K562 (cell line): ENCODE data around the gene CREG1. TPM values are rescaled to one million over a fixed set of nuclear protein-coding genes. Genes with fewer than 3 reads are reported as not detected.

Source experiments
- ATAC-seq: fragments of 200-7000 bp; cut with Tn5 transposase; 3 replicates; pipeline ENCODE4 v1.9.1; 2020; ENCODE audit warnings: moderate library complexity
- BruUV-seq: library from RNA; stranded (reverse); fragments of 400-500 nt; replicated peaks from 2 replicates; lab custom pipeline; 2021; lab: Mats Ljungman, UMichigan
- CTCF ChIA-PET: fragments of 300-600 bp; formaldehyde crosslinking; extraction: SDS; loops from one replicate; lab custom pipeline; 2021; ENCODE audit warnings: low intra/inter-chr PET ratio; lab: Yijun Ruan, JAX
- POLR2A ChIA-PET: fragments of 300-600, 350-650 bp; sonication (Branson Sonifier 250); formaldehyde crosslinking; extraction: SDS; loops from one replicate; lab custom pipeline; 2021; ENCODE audit warnings: antibody characterized with exemption, inconsistent platforms; lab: Yijun Ruan, JAX
- DNase-seq, 4 experiments: peaks; one replicate each; pipeline versions ENCODE4 v3.0.0 to v3.0.0-alpha.2; 2011 to 2018; ENCODE audit warnings: low spot score in 3 of 4, mixed read lengths in 3 of 4; ENCODE audit errors: extremely low read depth in 1 of 4
- FAIRE-seq: peaks from 2 replicates; lab custom pipeline; 2011; peaks lifted over from hg19 to GRCh38; lab: Jason Lieb, UNC
- H2AFZ ChIP-seq: 2 replicates; pipeline ENCODE4 v1.6.0; 2011; ENCODE audit warnings: low read depth, low read length, control low read depth, inconsistent platforms
- H3K27ac ChIP-seq: fragments of 200-600 bp; 3 replicates; pipeline ENCODE4 v1.8.0; 2011; ENCODE audit warnings: low read depth, mild to moderate bottlenecking, control low read depth, inconsistent platforms, low read length, moderate library complexity, mixed read lengths; ENCODE audit errors: extremely low read depth
- H3K27me3 ChIP-seq, 2 experiments: fragments of 300-600 bp in 1 of 2; 2 replicates in 1 of 2; 3 replicates in 1 of 2; pipeline versions ENCODE4 v1.6.0 to v1.8.0; 2011; ENCODE audit warnings: inconsistent platforms in 2 of 2, low read length in 2 of 2, mild to moderate bottlenecking in 1 of 2, mixed read lengths in 1 of 2, moderate library complexity in 1 of 2; ENCODE audit not compliant: control insufficient read depth in 2 of 2, insufficient read depth in 2 of 2
- H3K36me3 ChIP-seq: fragments of 300-600 bp; 3 replicates; pipeline ENCODE4 v1.8.0; 2011; ENCODE audit warnings: mild to moderate bottlenecking, low read length, inconsistent platforms; ENCODE audit not compliant: control insufficient read depth, insufficient read depth
- H3K4me1 ChIP-seq, 2 experiments: fragments of 200-600 bp in 1 of 2; replicated peaks in 1 of 2; 2 replicates in 1 of 2; 3 replicates in 1 of 2; pipeline versions ENCODE4 v1.5.1 to v1.8.0; 2011; ENCODE audit warnings: inconsistent platforms in 2 of 2, low read length in 2 of 2, mild to moderate bottlenecking in 1 of 2, mixed read lengths in 1 of 2, moderate library complexity in 1 of 2; ENCODE audit not compliant: control insufficient read depth in 2 of 2, insufficient read depth in 2 of 2
- H3K4me2 ChIP-seq: 2 replicates; pipeline ENCODE4 v1.6.1; 2011; ENCODE audit warnings: low read length, control low read depth, inconsistent platforms, mixed read lengths; ENCODE audit not compliant: insufficient read depth
- H3K4me3 ChIP-seq: fragments of 200-600 bp; sonication (generic), shearing (Covaris generic); 2 replicates; pipeline ENCODE4 v1.5.1; 2016; ENCODE audit warnings: control low read depth, inconsistent platforms
- H3K79me2 ChIP-seq: fragments of 200-600 bp; 3 replicates; pipeline ENCODE4 v1.8.0; 2011; ENCODE audit warnings: low read length, inconsistent platforms; ENCODE audit not compliant: control insufficient read depth, insufficient read depth
- H3K9ac ChIP-seq, 2 experiments: 2 replicates each; pipeline versions ENCODE4 v1.6.0 to v1.6.1; 2011; ENCODE audit warnings: low read depth in 2 of 2, low read length in 2 of 2, control low read depth in 1 of 2, inconsistent platforms in 1 of 2, mild to moderate bottlenecking in 1 of 2, mixed read lengths in 1 of 2; ENCODE audit not compliant: insufficient read depth in 1 of 2
- H3K9me1 ChIP-seq: one replicate; pipeline ENCODE4 v1.6.0; 2011; ENCODE audit warnings: inconsistent platforms, mild to moderate bottlenecking, low read length, moderate library complexity; ENCODE audit not compliant: control insufficient read depth, insufficient read depth
- H3K9me3 ChIP-seq: replicated peaks from 2 replicates; pipeline ENCODE4 v1.5.1; 2011; ENCODE audit warnings: low read depth, low read length, inconsistent platforms; ENCODE audit not compliant: control insufficient read depth, insufficient read depth
- H4K20me1 ChIP-seq: replicated peaks from 2 replicates; pipeline ENCODE4 v1.6.1; 2011; ENCODE audit warnings: low read length, inconsistent platforms, mixed read lengths; ENCODE audit not compliant: control insufficient read depth, insufficient read depth
- CBFA2T3 ChIP-seq: fragments of 450-650 bp; IDR thresholded peaks from 2 replicates; pipeline ENCODE4 v1.6.1; 2017
- COPS2 ChIP-seq: fragments of 450-650 bp; conservative IDR thresholded peaks from 2 replicates; pipeline ENCODE4 v1.6.1; 2016; ENCODE audit warnings: mild to moderate bottlenecking, moderate library complexity
- CREBBP ChIP-seq: IDR thresholded peaks from one replicate; pipeline ENCODE4 v1.6.1; 2012; ENCODE audit warnings: low read depth, mild to moderate bottlenecking, control low read depth, inconsistent platforms, low read length
- DIDO1 ChIP-seq: fragments of 450-650 bp; IDR thresholded peaks from 2 replicates; pipeline ENCODE4 v1.6.1; 2016; ENCODE audit warnings: low read depth, missing biosample characterization, missing genetic modification characterization
- FOXP4 ChIP-seq: sonication (generic); formaldehyde crosslinking; IDR thresholded peaks from 2 replicates; pipeline ENCODE4 v1.8.0; 2022; ENCODE audit warnings: mild to moderate bottlenecking, missing genetic modification reagents, borderline replicate concordance
- LARP7 ChIP-seq: fragments of 450-650 bp; IDR thresholded peaks from 2 replicates; pipeline ENCODE4 v1.6.1; 2016
- MEF2D ChIP-seq: conservative IDR thresholded peaks from 2 replicates; pipeline ENCODE4 v1.6.1; 2016; ENCODE audit warnings: low read depth, missing genetic modification characterization, missing compliant biosample characterization
- NRF1 ChIP-seq, 2 experiments: fragments of 450-650 bp; IDR thresholded peaks in 1 of 2; conservative IDR thresholded peaks in 1 of 2; 2 replicates each; pipeline ENCODE4 v1.6.1; 2014; ENCODE audit warnings: mild to moderate bottlenecking in 2 of 2
- RBM14 ChIP-seq: fragments of 200-400 bp; formaldehyde crosslinking; IDR thresholded peaks from 2 replicates; pipeline ENCODE4 v1.6.1; 2018; ENCODE audit warnings: low read depth, mild to moderate bottlenecking, low read length, moderate library complexity, borderline replicate concordance; ENCODE audit not compliant: insufficient read depth
- RBM25 ChIP-seq: fragments of 200-400 bp; formaldehyde crosslinking; IDR thresholded peaks from 2 replicates; pipeline ENCODE4 v1.6.1; 2018; ENCODE audit warnings: low read length, low read depth, moderate library complexity; ENCODE audit not compliant: severe bottlenecking
- ZFP36 ChIP-seq: fragments of 150-350 bp; IDR thresholded peaks from 2 replicates; pipeline ENCODE4 v1.6.1; 2018; ENCODE audit warnings: low read length, low read depth; ENCODE audit not compliant: partially characterized antibody
- ZFPM2 ChIP-seq: fragments of 250-450 bp; sonication (Bioruptor Pico); IDR thresholded peaks from 2 replicates; pipeline ENCODE4 v1.5.1; 2022; ENCODE audit warnings: mild to moderate bottlenecking
- ZNF12 ChIP-seq: sonication (generic); formaldehyde crosslinking; IDR thresholded peaks from 2 replicates; pipeline ENCODE4 v1.4.0; 2020; ENCODE audit warnings: mild to moderate bottlenecking, missing genetic modification reagents
- ZNF121 ChIP-seq: sonication (generic); formaldehyde crosslinking; conservative IDR thresholded peaks from 2 replicates; pipeline ENCODE4 v1.8.0; 2022; ENCODE audit warnings: missing genetic modification reagents
- ZNF197 ChIP-seq: fragments of 200-800 bp; sonication (Bioruptor generic); IDR thresholded peaks from 2 replicates; pipeline ENCODE4 v1.6.1; 2016; ENCODE audit warnings: low read depth, missing genetic modification characterization, missing compliant biosample characterization
- ZSCAN29 ChIP-seq: fragments of 450-650 bp; IDR thresholded peaks from 2 replicates; pipeline ENCODE4 v1.6.1; 2017
- WGBS: fragments of 100-300 bp; shearing (Covaris generic); methylation state at CpG from one replicate; pipeline ENCODE4 v1.1.6; 2016; ENCODE audit warnings: low coverage, mixed read lengths; ENCODE audit not compliant: insufficient coverage; ENCODE audit errors: missing lambda C conversion rate; 5-methylcytosine and 5-hydroxymethylcytosine counted together
- in situ Hi-C: fragments of 300-500 bp; cut with MboI; formaldehyde crosslinking; loops from 4 replicates; pipeline ENCODE4 v1.15.0; 2018; ENCODE audit warnings: inconsistent platforms, mixed read lengths
- intact Hi-C: fragments of 100-400 bp; cut with micrococcal nuclease; formaldehyde crosslinking; loops from 2 replicates; pipeline ENCODE4 v1.14.2; 2022
- polyA plus RNA-seq, 8 experiments: library from polyadenylated mRNA; depleted of rRNA in 4 of 8; stranded (reverse) in 5 of 8; unstranded in 3 of 8; fragments of >200 nt; fragmentation: Nextera tagmentation in 2 of 8; fragmentation: Illumina TruSeq in 1 of 8; extraction: Ambion mirVana in 2 of 8; extraction: Trizol in 1 of 8; gene quantifications; 2 replicates each; pipeline versions ENCODE4 v1.2.1 to v1.2.3, GENCODE V29; 2011 to 2014; ENCODE audit warnings: inconsistent platforms in 1 of 8, missing spikeins in 1 of 8
- total RNA-seq, 7 experiments: library from RNA; depleted of rRNA in 6 of 7; stranded (reverse); fragments of >200 nt in 6 of 7; fragmentation: Illumina TruSeq in 2 of 7; extraction: Trizol in 2 of 7; gene quantifications; 2 replicates each; pipeline versions ENCODE4 v1.2.1 to v1.2.3, GENCODE V29; 2011 to 2021; ENCODE audit warnings: low replicate concordance in 1 of 7
- TF ChIP-seq, protein P1 (sequence below): fragments of 250-450 bp; sonication (Bioruptor Pico); IDR thresholded peaks from 2 replicates; pipeline ENCODE4 v1.8.0; 2021; ENCODE audit warnings: moderate library complexity, mild to moderate bottlenecking, inconsistent platforms

CREG1 gene
- total and polyA plus RNA-seq, 9 of the 15 experiments (the other 6 are each of a cell fraction or from before 2014, with no cell fraction given): 45.7 to 272 (median 161) TPM

GRCh38 chr1:167538657-167539056, 14.9 kb downstream of the CREG1 start:
- TF ChIP-seq RBM25 (no peak), ZNF12 (CRISPR knock-in tag) (no peak), ZFPM2 (CRISPR knock-in tag) (no peak), ZSCAN29 (no peak), FOXP4 (CRISPR knock-in tag) (no peak), ZNF197 (CRISPR knock-in tag) (no peak), NRF1 (conservative IDR thresholded peaks at IDR 0.05 in 1 of 2, IDR thresholded peaks at IDR 0.05 in 1 of 2) (no peak), MEF2D (no peak), ZFP36 (no peak), CREBBP (no peak), ZNF121 (CRISPR knock-in tag) (no peak), LARP7 (no peak), CBFA2T3 (no peak), COPS2 (no peak), RBM14 (no peak), DIDO1 (tag) (no peak)
- TF ChIP-seq, protein P1, sequence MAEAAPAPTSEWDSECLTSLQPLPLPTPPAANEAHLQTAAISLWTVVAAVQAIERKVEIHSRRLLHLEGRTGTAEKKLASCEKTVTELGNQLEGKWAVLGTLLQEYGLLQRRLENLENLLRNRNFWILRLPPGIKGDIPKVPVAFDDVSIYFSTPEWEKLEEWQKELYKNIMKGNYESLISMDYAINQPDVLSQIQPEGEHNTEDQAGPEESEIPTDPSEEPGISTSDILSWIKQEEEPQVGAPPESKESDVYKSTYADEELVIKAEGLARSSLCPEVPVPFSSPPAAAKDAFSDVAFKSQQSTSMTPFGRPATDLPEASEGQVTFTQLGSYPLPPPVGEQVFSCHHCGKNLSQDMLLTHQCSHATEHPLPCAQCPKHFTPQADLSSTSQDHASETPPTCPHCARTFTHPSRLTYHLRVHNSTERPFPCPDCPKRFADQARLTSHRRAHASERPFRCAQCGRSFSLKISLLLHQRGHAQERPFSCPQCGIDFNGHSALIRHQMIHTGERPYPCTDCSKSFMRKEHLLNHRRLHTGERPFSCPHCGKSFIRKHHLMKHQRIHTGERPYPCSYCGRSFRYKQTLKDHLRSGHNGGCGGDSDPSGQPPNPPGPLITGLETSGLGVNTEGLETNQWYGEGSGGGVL (CRISPR knock-in tag): no peak
- no peaks in the 10 kb centered on the region for H3K9me3 ChIP-seq
- FAIRE-seq (no peak), DNase-seq (no peak), ATAC-seq (no peak)
- BruUV-seq: no TSS peak
- H3K27ac ChIP-seq: no peak overlapping the region
- no peaks in the 10 kb centered on the region for H3K9me1 ChIP-seq
- no peak overlapping the region for H3K9ac ChIP-seq
- H3K4me1 ChIP-seq: peaks cover 10 to 15% of the 10 kb centered on the region in 2 experiments; a peak in 4 of 5 replicates
- H3K4me2 ChIP-seq: no peak overlapping the region
- in situ Hi-C loops: no loop called here
- ChIA-PET CTCF (no interaction called here), POLR2A (interaction anchor here (0.6 kb wide), 1 partner anchor 50 kb away, joined by 3 read pairs; no protein-coding TSS in a partner anchor)
- WGBS: 50% methylated on average over 5 of the region's 5 CpGs
- H3K36me3 ChIP-seq: peaks cover 30% of the 10 kb centered on the region; the same call in 2 of the 3 replicates
- H3K27me3 ChIP-seq: no peaks in the 10 kb centered on the region
- H3K79me2 ChIP-seq: no peaks in the 10 kb centered on the region
- intact Hi-C loops: no loop called here
- H2AFZ ChIP-seq: no peak overlapping the region
- H4K20me1 ChIP-seq: peaks cover 3% of the 10 kb centered on the region; the same call in 1 of the 2 replicates
- no peak overlapping the region for H3K4me3 ChIP-seq
